Activated gamma-delta T cell (primary cell): ENCODE measurements around the gene DLEC1.

Source experiments
- DNase-seq: peaks from one replicate; lab custom pipeline; 2025; lab: John Stamatoyannopoulos, UW

The DLEC1 gene

GRCh38 chr3:38002291-38002876 is 36.6 kb upstream of the DLEC1 start:
- no peak for DNase-seq

GRCh38 chr3:38002940-38003339 is 36.1 kb upstream of the DLEC1 start:
- DNase-seq, result no peak

- no peak for DNase-seq
Observed at GRCh38 chr3:38003371-38003816, 35.6 kb upstream of the DLEC1 start.

- no peak for DNase-seq
Observed at GRCh38 chr3:38003817-38004414, 35.1 kb upstream of the DLEC1 start.

DNA sequence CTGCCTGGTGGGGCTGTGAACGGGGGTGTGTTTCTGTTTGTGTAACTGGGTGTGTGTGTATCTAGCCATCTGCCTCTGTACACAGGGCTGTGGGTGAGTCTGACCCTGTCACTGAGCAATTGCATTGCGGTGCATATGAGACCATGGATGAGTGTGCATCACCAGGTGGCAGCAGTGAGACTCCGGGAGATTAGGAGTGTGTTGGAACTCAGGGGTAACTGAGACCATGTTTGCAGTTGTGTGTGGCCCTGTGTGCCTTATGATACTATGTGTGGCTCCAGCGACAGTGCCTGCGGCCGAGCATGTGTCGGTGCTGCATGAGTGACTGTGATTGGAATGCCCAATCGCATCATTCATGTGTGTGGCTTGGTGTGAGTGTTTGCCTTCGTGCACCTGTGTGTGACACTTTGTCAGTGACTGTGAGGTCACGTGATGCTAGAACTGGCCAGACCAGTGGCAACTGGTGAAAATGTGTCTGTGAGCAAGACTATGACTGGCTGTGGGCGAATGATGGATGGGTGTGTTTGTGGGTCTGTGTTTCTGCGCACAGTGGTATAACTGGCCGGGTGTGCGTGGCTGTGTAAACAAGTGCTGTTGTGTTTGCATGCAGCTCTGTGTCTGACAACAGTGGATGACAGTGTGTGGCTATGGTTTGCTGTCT is 34.5 kb upstream of the DLEC1 start:
- DNase-seq, result no peak

GRCh38 chr3:38005076-38006020 is 33.7 kb upstream of the DLEC1 start:
- no peak for DNase-seq

DNA sequence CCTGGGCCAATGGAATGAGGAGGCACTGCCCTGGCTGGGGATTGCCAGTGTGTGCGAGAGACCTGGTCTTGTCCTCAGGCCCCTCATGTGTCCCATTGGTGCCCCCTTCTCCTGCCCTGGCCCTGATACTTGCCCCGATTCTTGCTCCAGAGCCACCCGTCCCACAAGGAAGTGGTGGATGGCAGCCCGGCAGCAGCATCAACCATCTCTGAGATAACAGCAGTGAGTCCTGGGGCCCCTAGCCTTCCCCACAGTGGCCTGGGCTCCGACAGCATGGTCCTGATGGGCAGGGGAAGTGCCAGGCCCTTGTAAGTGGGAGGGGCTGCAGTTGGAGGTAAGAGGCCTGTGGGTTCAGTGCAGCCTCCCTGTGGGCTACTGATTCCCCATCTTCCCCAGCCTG is 33.0 kb upstream of the DLEC1 start:
- DNase-seq, result no peak

DNA sequence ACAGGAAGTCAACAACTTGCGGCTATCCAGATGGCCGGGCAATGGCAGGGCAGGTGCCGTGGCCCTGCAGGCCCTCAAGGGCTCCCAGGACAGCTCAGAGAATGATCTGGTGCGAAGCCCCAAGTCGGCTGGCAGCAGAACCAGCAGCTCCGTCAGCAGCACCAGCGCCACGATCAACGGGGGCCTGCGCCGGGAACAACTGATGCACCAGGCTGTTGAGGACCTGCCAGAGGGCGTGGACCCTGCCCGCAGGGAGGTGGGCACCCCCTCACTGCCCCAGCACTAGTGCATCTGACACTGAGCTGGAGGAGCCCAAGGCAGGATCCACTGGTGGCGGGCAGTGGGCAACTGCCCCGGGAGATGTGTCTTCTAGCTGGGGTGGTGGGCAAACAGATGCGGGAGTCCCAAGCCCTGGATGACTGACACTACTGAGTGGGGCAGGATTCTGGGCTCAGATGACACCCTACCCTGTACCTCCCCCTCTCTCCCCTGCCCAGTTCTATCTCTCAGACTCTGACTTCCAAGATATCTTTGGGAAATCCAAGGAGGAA is 32.5 kb upstream of the DLEC1 start:
- no peak for DNase-seq

- DNase-seq, result no peak
Observed at GRCh38 chr3:38007754-38008090, 31.3 kb upstream of the DLEC1 start.

- DNase-seq, result no peak
Observed at GRCh38 chr3:38008191-38008701, 30.8 kb upstream of the DLEC1 start.

- DNase-seq, result no peak
Observed at GRCh38 chr3:38008971-38009580, 29.9 kb upstream of the DLEC1 start.

DNA sequence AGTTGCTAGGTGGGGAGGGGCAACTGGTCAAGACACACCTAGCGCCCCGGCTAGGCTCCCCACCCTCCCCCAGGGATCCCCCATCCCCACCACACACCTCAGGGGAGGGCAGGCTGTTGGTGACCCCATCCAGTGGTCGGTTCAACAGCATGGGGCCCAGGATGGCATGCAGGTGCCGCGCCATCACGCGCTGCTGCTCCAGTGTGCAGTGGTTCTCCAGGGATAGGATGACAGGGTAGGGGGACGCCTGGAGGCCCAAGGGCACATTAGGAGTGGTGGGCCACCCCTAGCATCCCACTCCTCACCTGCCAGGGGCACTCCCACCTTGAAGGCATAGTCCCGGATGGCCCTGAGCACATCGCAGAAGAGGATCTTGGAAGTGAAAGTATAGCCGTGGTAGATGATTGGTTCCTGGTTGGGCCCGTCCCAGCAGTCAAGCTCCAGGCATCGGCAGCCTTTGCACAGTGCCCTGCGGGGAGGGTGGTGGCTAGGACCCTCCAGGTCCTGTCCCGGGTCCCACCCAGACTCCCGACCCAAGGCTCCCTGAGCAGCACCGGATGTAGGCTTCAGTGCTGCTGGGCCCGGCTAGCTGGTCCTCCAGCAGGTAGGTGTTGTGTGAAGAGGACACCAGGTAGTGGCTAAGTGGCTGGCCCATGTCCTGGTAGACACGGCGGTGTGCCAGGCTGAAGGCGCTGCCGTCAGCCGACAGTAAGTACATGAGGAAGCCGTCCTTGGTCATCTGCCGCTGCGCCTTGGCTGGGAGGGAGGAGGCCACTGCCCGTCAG is 29.0 kb upstream of the DLEC1 start:
- DNase-seq, result no peak

GRCh38 chr3:38011111-38011510 is 27.9 kb upstream of the DLEC1 start:
- DNase-seq, result no peak

GRCh38 chr3:38015485-38015884 is 23.5 kb upstream of the DLEC1 start:
- no peak for DNase-seq

DNA sequence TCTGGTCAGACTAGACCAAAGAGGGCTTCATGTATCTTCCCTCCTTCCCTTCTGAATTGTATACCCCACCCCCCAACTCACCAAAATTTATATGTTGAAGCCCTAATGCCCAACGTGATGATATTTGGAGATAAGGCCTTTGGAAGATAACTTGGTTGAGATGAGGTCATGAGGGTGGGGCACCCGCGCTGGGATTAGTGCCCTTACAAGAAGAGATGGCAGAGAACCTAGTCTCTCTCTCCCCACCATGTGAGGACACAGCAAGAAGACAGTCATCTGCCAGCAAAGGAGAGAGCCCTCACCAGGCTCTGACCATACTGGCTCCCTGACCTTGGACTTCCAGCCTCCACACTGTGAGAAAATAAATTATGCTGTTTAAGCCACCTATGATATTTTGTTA is 23.0 kb upstream of the DLEC1 start:
- no peak for DNase-seq

- no peak for DNase-seq
Observed at GRCh38 chr3:38016410-38016809, 22.6 kb upstream of the DLEC1 start.

- DNase-seq, result no peak
Observed at GRCh38 chr3:38016847-38017444, 22.1 kb upstream of the DLEC1 start.

GRCh38 chr3:38017445-38018295 is 21.3 kb upstream of the DLEC1 start:
- no peak for DNase-seq
